H9 (cell line): ENCODE measurements around the gene CSNK1G1. TPM values are rescaled to one million over a fixed set of nuclear protein-coding genes. Genes with fewer than 3 reads are reported as not detected.

Source experiments
- DNase-seq: peaks from one replicate; pipeline ENCODE4 v3.0.0-alpha.2; 2017
- H2AFZ ChIP-seq: one replicate; pipeline ENCODE4 v1.6.1; 2013; ENCODE audit warnings: mild to moderate bottlenecking, low read length, control low read depth, moderate library complexity
- H2AK5ac ChIP-seq: 2 replicates; pipeline ENCODE4 v1.6.1; 2013; ENCODE audit warnings: low read length, control low read depth, mixed read lengths; ENCODE audit not compliant: insufficient read length
- H2BK120ac ChIP-seq: one replicate; pipeline ENCODE4 v1.6.1; 2013; ENCODE audit warnings: low read depth, mild to moderate bottlenecking, low read length, control low read depth, inconsistent platforms; ENCODE audit not compliant: poor library complexity, severe bottlenecking
- H2BK12ac ChIP-seq: 2 replicates; pipeline ENCODE4 v1.6.1; 2013; ENCODE audit warnings: low read length, control low read depth, mixed read lengths, low read depth; ENCODE audit not compliant: insufficient read length
- H2BK15ac ChIP-seq: 2 replicates; pipeline ENCODE4 v1.6.1; 2013; ENCODE audit warnings: low read depth, low read length, control low read depth
- H2BK20ac ChIP-seq: one replicate; pipeline ENCODE4 v1.6.1; 2013; ENCODE audit warnings: low read depth, mild to moderate bottlenecking, low read length, control low read depth, inconsistent platforms; ENCODE audit not compliant: poor library complexity, severe bottlenecking
- H2BK5ac ChIP-seq: 2 replicates; pipeline ENCODE4 v1.6.1; 2013; ENCODE audit warnings: low read length, control low read depth, mixed read lengths; ENCODE audit not compliant: insufficient read length
- H3K14ac ChIP-seq: 2 replicates; pipeline ENCODE4 v1.6.1; 2013; ENCODE audit warnings: low read length, control low read depth; ENCODE audit not compliant: insufficient read depth
- H3K18ac ChIP-seq: 2 replicates; pipeline ENCODE4 v1.6.1; 2013; ENCODE audit warnings: low read depth, mild to moderate bottlenecking, mixed read lengths, low read length, control low read depth; ENCODE audit not compliant: insufficient read length
- H3K23ac ChIP-seq: 2 replicates; pipeline ENCODE4 v1.6.1; 2013; ENCODE audit warnings: low read length, control low read depth, mixed read lengths, low read depth; ENCODE audit not compliant: insufficient read length
- H3K23me2 ChIP-seq: 2 replicates; pipeline ENCODE4 v1.6.1; 2013; ENCODE audit warnings: low read depth, mild to moderate bottlenecking, mixed read lengths, low read length, control low read depth; ENCODE audit not compliant: insufficient read length, poor library complexity, severe bottlenecking
- H3K27ac ChIP-seq: 2 replicates; pipeline ENCODE4 v1.5.1; 2013; ENCODE audit warnings: low read length, control low read depth, mixed read lengths, low read depth; ENCODE audit not compliant: insufficient read length
- H3K27me3 ChIP-seq: 2 replicates; pipeline ENCODE4 v1.6.1; 2013; ENCODE audit warnings: low read length, control low read depth, inconsistent platforms; ENCODE audit not compliant: insufficient read depth
- H3K4ac ChIP-seq: 2 replicates; pipeline ENCODE4 v1.6.1; 2013; ENCODE audit warnings: low read depth, mild to moderate bottlenecking, control low read depth, inconsistent platforms, low read length, moderate library complexity
- H3K4me1 ChIP-seq: 2 replicates; pipeline ENCODE4 v1.6.1; 2013; ENCODE audit warnings: low read length, control low read depth, inconsistent platforms; ENCODE audit not compliant: insufficient read depth
- H3K4me2 ChIP-seq: 2 replicates; pipeline ENCODE4 v1.6.1; 2013; ENCODE audit warnings: low read length, control low read depth, mixed read lengths; ENCODE audit not compliant: insufficient read length, insufficient read depth
- H3K56ac ChIP-seq: 2 replicates; pipeline ENCODE4 v1.6.1; 2013; ENCODE audit warnings: low read depth, mild to moderate bottlenecking, mixed read lengths, low read length, control low read depth; ENCODE audit not compliant: insufficient read length
- H3K79me1 ChIP-seq: 2 replicates; pipeline ENCODE4 v1.6.1; 2013; ENCODE audit warnings: low read depth, mild to moderate bottlenecking, moderate library complexity, low read length, control low read depth, inconsistent platforms; ENCODE audit not compliant: insufficient read depth, poor library complexity, severe bottlenecking
- H3K79me2 ChIP-seq: 2 replicates; pipeline ENCODE4 v1.6.1; 2013; ENCODE audit warnings: low read length, control low read depth, inconsistent platforms; ENCODE audit not compliant: insufficient read depth
- H3K9ac ChIP-seq: 2 replicates; pipeline ENCODE4 v1.6.1; 2013; ENCODE audit warnings: low read length, control low read depth, mixed read lengths; ENCODE audit not compliant: insufficient read length; ENCODE audit errors: extremely low read depth
- H3K9me3 ChIP-seq: one replicate; pipeline ENCODE4 v1.6.1; 2013; ENCODE audit warnings: low read depth, low read length, inconsistent platforms; ENCODE audit not compliant: control insufficient read depth
- H3T11ph ChIP-seq: one replicate; pipeline ENCODE4 v1.6.1; 2013; ENCODE audit warnings: mild to moderate bottlenecking, low read length, control low read depth, inconsistent platforms
- H4K20me1 ChIP-seq: one replicate; pipeline ENCODE4 v1.6.1; 2013; ENCODE audit not compliant: control insufficient read depth, insufficient read length, insufficient read depth
- H4K5ac ChIP-seq: 2 replicates; pipeline ENCODE4 v1.6.1; 2013; ENCODE audit warnings: low read depth, mild to moderate bottlenecking, mixed read lengths, low read length, control low read depth; ENCODE audit not compliant: insufficient read length
- H4K8ac ChIP-seq: replicated peaks from 2 replicates; pipeline ENCODE4 v1.6.1; 2013; ENCODE audit warnings: low read length, control low read depth, mixed read lengths, low read depth; ENCODE audit not compliant: insufficient read length
- H4K91ac ChIP-seq: 2 replicates; pipeline ENCODE4 v1.6.1; 2013; ENCODE audit warnings: low read depth, mild to moderate bottlenecking, moderate library complexity, mixed read lengths, low read length, control low read depth; ENCODE audit not compliant: insufficient read length
- H3K27ac Mint-ChIP-seq, 3 experiments: 2 replicates in 2 of 3; 3 replicates in 1 of 3; pipeline ENCODE4 v1.8.0; 2020 to 2021; ENCODE audit warnings: mixed read lengths in 3 of 3, mild to moderate bottlenecking in 1 of 3, moderate library complexity in 1 of 3
- H3K27me3 Mint-ChIP-seq: 2 replicates; pipeline ENCODE4 v1.8.0; 2021; ENCODE audit warnings: low read depth, mild to moderate bottlenecking, moderate library complexity, mixed read lengths
- H3K36me3 Mint-ChIP-seq, 3 experiments: 2 replicates in 2 of 3; 3 replicates in 1 of 3; pipeline ENCODE4 v1.8.0; 2020 to 2021; ENCODE audit warnings: low read depth in 3 of 3, mixed read lengths in 3 of 3; ENCODE audit not compliant: insufficient read depth in 1 of 3
- H3K4me1 Mint-ChIP-seq, 2 experiments: 2 replicates each; pipeline ENCODE4 v1.8.0; 2020; ENCODE audit warnings: mixed read lengths in 2 of 2
- H3K4me3 Mint-ChIP-seq, 2 experiments: 2 replicates in 1 of 2; 3 replicates in 1 of 2; pipeline ENCODE4 v1.8.0; 2020 to 2021; ENCODE audit warnings: mild to moderate bottlenecking in 2 of 2, mixed read lengths in 2 of 2, moderate library complexity in 1 of 2
- H3K9me3 Mint-ChIP-seq, 2 experiments: 2 replicates in 1 of 2; 3 replicates in 1 of 2; pipeline ENCODE4 v1.8.0; 2020; ENCODE audit warnings: mild to moderate bottlenecking in 2 of 2, mixed read lengths in 2 of 2, moderate library complexity in 1 of 2
- CTCF ChIP-seq: fragments of 200-600 bp; sonication (generic); conservative IDR thresholded peaks from 3 replicates; pipeline ENCODE4 v1.8.0; 2021; ENCODE audit warnings: antibody characterized with exemption, mild to moderate bottlenecking
- WGBS: extraction: QIAGEN DNeasy Blood & Tissue Kit; methylation state at CpG from one replicate; pipeline ENCODE4 v1.1.7; 2013; ENCODE audit warnings: missing lambda C conversion rate, low lambda C conversion rate, mixed read lengths; ENCODE audit not compliant: insufficient read length; ENCODE audit errors: extremely low coverage; 5-methylcytosine and 5-hydroxymethylcytosine counted together
- total RNA-seq: library from RNA; stranded (reverse); gene quantifications from 2 replicates; pipeline ENCODE4 v1.2.1, GENCODE V29; 2021

CSNK1G1 gene
- total RNA-seq, 1 experiment from 2014 or later = 17.1 TPM

GRCh38 chr15:64341961-64342360 lies 14.0 kb downstream of the CSNK1G1 start:
- no peak overlapping the region for H3K4me3 Mint-ChIP-seq
- Histone ChIP-seq H4K5ac (no peak overlapping the region), H2BK20ac (no peak overlapping the region), H3K4me2 (no peak overlapping the region), H2AK5ac (no peak overlapping the region), H3K14ac (no peak overlapping the region), H3K23me2 (no peaks in the 10 kb centered on the region), H3K4me1 (no peaks in the 10 kb centered on the region), H3K79me1 (no peaks in the 10 kb centered on the region), H3K27ac (no peak overlapping the region), H2BK12ac (no peak overlapping the region), H2BK120ac (no peak overlapping the region), H3K9ac (no peak overlapping the region), H3K4ac (no peak overlapping the region), H3K79me2 (no peaks in the 10 kb centered on the region), H2BK5ac (no peak overlapping the region), H3K9me3 (no peaks in the 10 kb centered on the region), H3K23ac (no peak overlapping the region), H4K8ac (no peak overlapping the region), H3T11ph (no peak overlapping the region), H2BK15ac (no peak overlapping the region), H3K56ac (no peak overlapping the region), H2AFZ (no peak overlapping the region), H4K20me1 (no peaks in the 10 kb centered on the region), H3K27me3 (no peaks in the 10 kb centered on the region), H3K18ac (no peak overlapping the region), H4K91ac (no peak overlapping the region)
- no peaks in the 10 kb centered on the region for H3K9me3 Mint-ChIP-seq
- peaks cover 2 to 12% (median 10%) of the 10 kb centered on the region in 3 experiments; a peak in 5 of 7 replicates for H3K36me3 Mint-ChIP-seq
- peak overlapping the region in 1 of 3 experiments; percentile 45; a peak in 1 of 7 replicates for H3K27ac Mint-ChIP-seq
- no peak for DNase-seq
- TF ChIP-seq CTCF = no peak
- no CpG with 5 or more reads among the region's 4 CpGs for WGBS
- H3K27me3 Mint-ChIP-seq = no peaks in the 10 kb centered on the region
- H3K4me1 Mint-ChIP-seq = peaks cover 9 to 12% of the 10 kb centered on the region in 2 experiments
